ENCODE measurements around the gene KLHL29. TPM values are rescaled to one million over a fixed set of nuclear protein-coding genes. Genes with fewer than 3 reads are reported as not detected.

The KLHL29 gene
- total RNA-seq: 10 to 100 TPM; 10.1 to 27.3 (median 15.7) TPM

DNA sequence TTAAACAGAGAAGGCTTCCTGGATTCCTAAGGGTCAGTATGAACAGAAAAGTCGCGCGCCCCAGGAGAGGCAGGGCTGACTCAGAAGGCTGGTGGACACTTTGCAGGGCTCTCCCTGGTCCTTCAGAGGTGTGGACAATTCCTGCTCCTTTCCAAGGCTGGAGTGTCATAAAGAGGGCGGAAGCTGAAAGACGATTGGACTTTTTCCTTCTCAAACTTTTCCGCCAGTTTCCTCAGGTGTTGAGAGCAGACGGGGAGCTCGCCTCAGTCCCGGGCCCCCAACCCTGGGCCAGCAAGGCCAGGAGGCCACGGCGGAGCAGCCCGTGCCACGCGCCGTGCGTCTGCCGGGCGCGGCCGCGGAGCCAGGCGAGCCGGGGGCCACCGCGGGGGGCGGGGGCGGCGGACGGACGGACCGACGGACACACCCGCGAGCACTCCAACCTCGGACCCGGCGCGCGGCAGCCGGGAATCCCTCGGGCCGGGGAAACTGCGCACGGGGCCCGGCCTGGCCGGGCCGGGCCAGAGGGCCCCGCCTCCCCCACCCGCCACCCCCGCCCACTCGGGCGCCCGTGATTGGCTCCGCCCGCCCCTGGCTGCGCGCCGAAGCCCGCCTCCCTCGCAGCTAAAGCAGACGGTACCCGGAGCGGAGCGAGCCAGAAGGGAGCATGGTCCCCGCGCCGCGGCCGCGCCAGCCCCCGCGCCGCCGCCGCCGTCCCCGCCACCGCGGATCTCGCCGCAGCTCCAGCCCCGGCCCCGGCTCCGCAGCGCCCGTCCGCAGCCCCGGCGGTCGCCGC is at the start of gene KLHL29:
Gene KLHL29, plus strand, starts transcription at position 629 of the 793 bp plus-strand sequence. CDS start 177,018 bp downstream, outside the sequence.
- 20 to 26% methylated on average over 15 to 20 of the region's 91 CpGs for WGBS, 2 donors
- H3K4me3 ChIP-seq (ENCODE audit: low read depth, poor library complexity, severe bottlenecking): peak within 1 kb of the TSS; percentile 55
- peak; percentile 75 to 96 for DNase-seq (ENCODE audit: low spot score in 2 of 2)
- intact Hi-C loops (cut with DNase I; ENCODE audit: low total_unique reads): no loop called here
- TF ChIP-seq POLR2A (IDR thresholded peaks at IDR 0.05) (no peak), CTCF (IDR thresholded peaks at IDR 0.05) (no peak)

- no peak for TF ChIP-seq POLR2A (IDR thresholded peaks at IDR 0.05)
- TF ChIP-seq CTCF (IDR thresholded peaks at IDR 0.05): no peak
- no peak overlapping the region for H3K4me3 ChIP-seq (ENCODE audit: low read depth, poor library complexity, severe bottlenecking)
- no peak for DNase-seq (ENCODE audit: low spot score in 2 of 2)
- intact Hi-C loops (cut with DNase I; ENCODE audit: low total_unique reads): no loop called here
- WGBS, 2 donors: 93 to 96% methylated on average over 2 of the region's 2 CpGs
Measured at GRCh38 chr2:23335550-23335949, 49.4 kb upstream of the KLHL29 start.

DNA sequence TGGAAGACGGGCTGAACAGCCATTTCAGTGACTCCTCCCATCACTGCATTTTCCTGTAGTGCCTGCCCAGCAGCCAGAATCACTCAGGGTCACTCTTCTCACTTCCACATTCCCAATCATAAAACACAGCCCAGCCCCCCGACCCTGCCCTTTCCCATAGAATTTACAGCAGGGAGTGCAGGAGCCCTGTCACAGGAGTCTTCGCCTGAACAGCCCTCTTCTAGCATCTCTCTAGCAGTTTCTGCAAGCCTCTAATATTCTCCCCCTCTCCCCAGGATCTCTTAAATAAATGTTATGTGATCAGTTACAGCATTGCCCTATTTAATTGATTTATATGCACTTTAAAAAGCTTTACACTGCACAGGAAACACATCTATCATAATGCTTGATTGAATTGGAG is 42.9 kb upstream of the KLHL29 start:
- DNase-seq (ENCODE audit: low spot score in 2 of 2): no peak
- 64 to 65% methylated on average over 3 of the region's 3 CpGs for WGBS, 2 donors
- no peak for TF ChIP-seq POLR2A (IDR thresholded peaks at IDR 0.05)
- no peak for TF ChIP-seq CTCF (IDR thresholded peaks at IDR 0.05)
- intact Hi-C loops (cut with DNase I; ENCODE audit: low total_unique reads): no loop called here
- H3K4me3 ChIP-seq (ENCODE audit: low read depth, poor library complexity, severe bottlenecking): no peak overlapping the region

GRCh38 chr2:23346029-23346428 is 39.0 kb upstream of the KLHL29 start:
- TF ChIP-seq CTCF (IDR thresholded peaks at IDR 0.05) (no peak), POLR2A (IDR thresholded peaks at IDR 0.05) (no peak)
- intact Hi-C loops (cut with DNase I; ENCODE audit: low total_unique reads): no loop called here
- no peak for DNase-seq (ENCODE audit: low spot score in 2 of 2)
- no peak overlapping the region for H3K4me3 ChIP-seq (ENCODE audit: low read depth, poor library complexity, severe bottlenecking)
- WGBS, 2 donors: 87 to 94% methylated on average over 4 of the region's 4 CpGs

- WGBS, 2 donors: 86 to 89% methylated on average over 8 of the region's 8 CpGs
- DNase-seq (ENCODE audit: low spot score in 2 of 2): peak in 1 of 2 donors; percentile 58
- TF ChIP-seq CTCF (IDR thresholded peaks at IDR 0.05): no peak
- TF ChIP-seq POLR2A (IDR thresholded peaks at IDR 0.05): no peak
- H3K4me3 ChIP-seq (ENCODE audit: low read depth, poor library complexity, severe bottlenecking): no peak overlapping the region
- intact Hi-C loops (cut with DNase I; ENCODE audit: low total_unique reads): no loop called here
Measured at GRCh38 chr2:23346781-23347180, 38.2 kb upstream of the KLHL29 start.
